Astrocyte (in vitro differentiated cells and primary cell): Measurements from ENCODE around the gene ARID5B.

Source experiments
- CTCF ChIP-seq: IDR thresholded peaks from 2 replicates; pipeline ENCODE4 v1.5.1; 2011; ENCODE audit warnings: low read depth, mild to moderate bottlenecking, inconsistent platforms, low read length, moderate library complexity; ENCODE audit not compliant: insufficient read depth
- EZH2 ChIP-seq: IDR thresholded peaks from 2 replicates; pipeline ENCODE4 v1.6.1; 2012; ENCODE audit warnings: mild to moderate bottlenecking, low read length, inconsistent platforms; ENCODE audit not compliant: insufficient read depth

- TF ChIP-seq CTCF (no peak), EZH2 (no peak)
Observed at GRCh38 chr10:62083412-62084267, 182.1 kb downstream of the ARID5B start.
